Hepatocyte (in vitro differentiated cells): ENCODE measurements around the gene GKN2. TPM values are rescaled to one million over a fixed set of nuclear protein-coding genes. Genes with fewer than 3 reads are reported as not detected.

ENCODE experiments used
- DNase-seq: peaks from one replicate; pipeline ENCODE4 v3.0.0-alpha.2; 2016; ENCODE audit warnings: low spot score
- H2AFZ ChIP-seq: fragments of 200-600 bp; sonication (generic); 2 replicates; pipeline ENCODE4 v1.6.0; 2016; ENCODE audit warnings: antibody characterized with exemption, mild to moderate bottlenecking
- H3K27ac ChIP-seq: fragments of 200-600 bp; sonication (generic); 2 replicates; pipeline ENCODE4 v1.5.1; 2016; ENCODE audit warnings: mild to moderate bottlenecking
- H3K27me3 ChIP-seq: fragments of 200-600 bp; sonication (generic); 2 replicates; pipeline ENCODE4 v1.6.1; 2016
- H3K36me3 ChIP-seq: fragments of 200-600 bp; sonication (generic); replicated peaks from 2 replicates; pipeline ENCODE4 v1.5.1; 2016; ENCODE audit warnings: low read depth; ENCODE audit not compliant: insufficient read depth
- H3K4me1 ChIP-seq: fragments of 200-600 bp; sonication (generic); 2 replicates; pipeline ENCODE4 v1.5.1; 2016; ENCODE audit warnings: mild to moderate bottlenecking, moderate library complexity; ENCODE audit not compliant: insufficient read depth
- H3K4me2 ChIP-seq: fragments of 200-600 bp; sonication (generic); 2 replicates; pipeline ENCODE4 v1.6.0; 2016
- H3K4me3 ChIP-seq: fragments of 200-600 bp; sonication (generic); 2 replicates; pipeline ENCODE4 v1.5.1; 2016; ENCODE audit warnings: mild to moderate bottlenecking
- H3K79me2 ChIP-seq: fragments of 200-600 bp; sonication (generic); 2 replicates; pipeline ENCODE4 v1.6.0; 2017; ENCODE audit warnings: mild to moderate bottlenecking
- H3K9me2 ChIP-seq: fragments of 200-600 bp; sonication (generic); replicated peaks from 2 replicates; pipeline ENCODE4 v1.6.0; 2017; ENCODE audit warnings: mild to moderate bottlenecking; ENCODE audit not compliant: insufficient read depth
- H3K9me3 ChIP-seq: fragments of 200-600 bp; sonication (generic); 2 replicates; pipeline ENCODE4 v1.5.1; 2016; ENCODE audit warnings: low read depth, mild to moderate bottlenecking
- H4K20me1 ChIP-seq: fragments of 200-600 bp; sonication (generic); 2 replicates; pipeline ENCODE4 v1.6.0; 2016; ENCODE audit warnings: mild to moderate bottlenecking; ENCODE audit not compliant: insufficient read depth, poor library complexity, severe bottlenecking
- EZH2 ChIP-seq: fragments of 200-600 bp; sonication (generic); IDR thresholded peaks from 2 replicates; pipeline ENCODE4 v1.6.1; 2016; ENCODE audit warnings: antibody characterized with exemption, mild to moderate bottlenecking, borderline replicate concordance
- EZH2phosphoT487 ChIP-seq: fragments of 200-600 bp; sonication (generic); IDR thresholded peaks from one replicate; pipeline ENCODE4 v1.6.1; 2018; ENCODE audit warnings: antibody characterized with exemption, mild to moderate bottlenecking, low read depth, moderate library complexity; ENCODE audit not compliant: unreplicated experiment, severe bottlenecking
- WGBS: methylation state at CpG from one replicate; pipeline ENCODE4 v1.1.6; 2016; ENCODE audit warnings: low lambda C conversion rate; ENCODE audit errors: missing lambda C conversion rate; 5-methylcytosine and 5-hydroxymethylcytosine counted together
- polyA plus RNA-seq: library from polyadenylated mRNA; unstranded; fragments of >200 nt; fragmentation: Nextera tagmentation; extraction: Ambion mirVana; gene quantifications from 2 replicates; pipeline ENCODE4 v1.2.1, GENCODE V29; 2016
- total RNA-seq: library from RNA; depleted of rRNA; stranded (reverse); fragments of >200 nt; gene quantifications from 2 replicates; pipeline ENCODE4 v1.2.3, GENCODE V29; 2014
- TF ChIP-seq, protein P1 (sequence below): fragments of 200-600 bp; sonication (generic); IDR thresholded peaks from 2 replicates; pipeline ENCODE4 v1.5.1; 2016; ENCODE audit warnings: antibody characterized with exemption, mild to moderate bottlenecking; ENCODE audit not compliant: poor library complexity

Gene GKN2
- total and polyA plus RNA-seq, 2 experiments from 2014 or later: not detected

DNA sequence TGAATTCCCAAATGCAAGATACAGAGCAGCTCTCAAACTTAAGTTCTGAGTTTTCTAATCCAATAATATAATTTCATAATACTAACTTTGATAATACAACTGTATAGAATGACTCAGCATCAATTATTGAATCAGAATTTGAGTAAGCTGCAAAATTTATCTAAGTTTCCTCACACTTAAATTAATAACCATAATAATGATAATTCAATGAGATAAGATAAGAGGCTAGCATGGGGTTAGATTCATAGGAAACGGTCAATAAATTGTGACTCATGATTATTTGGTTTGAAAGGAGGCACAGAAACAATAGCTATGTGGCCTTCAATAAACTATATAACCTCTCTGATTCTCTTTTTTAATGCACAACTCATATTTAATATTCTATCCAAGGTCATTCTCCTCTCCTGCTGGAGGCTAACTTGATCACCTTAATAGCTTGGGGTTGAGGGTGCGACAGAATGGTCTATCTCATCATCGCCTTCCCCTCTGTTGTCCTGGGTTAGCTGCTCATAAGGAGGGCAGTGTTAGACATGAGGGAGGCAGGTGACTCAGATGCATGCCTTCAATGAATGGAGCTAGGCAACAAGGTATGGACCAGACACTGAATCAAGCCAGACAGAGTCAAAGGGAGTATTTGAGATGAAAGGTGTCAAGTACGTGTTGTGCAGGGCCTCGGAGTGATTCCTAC is 45.3 kb downstream of the GKN2 start:
- Histone ChIP-seq H3K27me3 (no peaks in the 10 kb centered on the region), H3K36me3 (no peaks in the 10 kb centered on the region), H4K20me1 (no peaks in the 10 kb centered on the region), H3K4me3 (no peak overlapping the region), H3K4me2 (no peak overlapping the region), H3K9me2 (no peaks in the 10 kb centered on the region), H3K4me1 (no peaks in the 10 kb centered on the region), H3K27ac (no peak overlapping the region), H3K9me3 (no peaks in the 10 kb centered on the region), H2AFZ (no peak overlapping the region), H3K79me2 (no peaks in the 10 kb centered on the region)
- TF ChIP-seq EZH2 (no peak), EZH2phosphoT487 (no peak)
- TF ChIP-seq, protein P1, sequence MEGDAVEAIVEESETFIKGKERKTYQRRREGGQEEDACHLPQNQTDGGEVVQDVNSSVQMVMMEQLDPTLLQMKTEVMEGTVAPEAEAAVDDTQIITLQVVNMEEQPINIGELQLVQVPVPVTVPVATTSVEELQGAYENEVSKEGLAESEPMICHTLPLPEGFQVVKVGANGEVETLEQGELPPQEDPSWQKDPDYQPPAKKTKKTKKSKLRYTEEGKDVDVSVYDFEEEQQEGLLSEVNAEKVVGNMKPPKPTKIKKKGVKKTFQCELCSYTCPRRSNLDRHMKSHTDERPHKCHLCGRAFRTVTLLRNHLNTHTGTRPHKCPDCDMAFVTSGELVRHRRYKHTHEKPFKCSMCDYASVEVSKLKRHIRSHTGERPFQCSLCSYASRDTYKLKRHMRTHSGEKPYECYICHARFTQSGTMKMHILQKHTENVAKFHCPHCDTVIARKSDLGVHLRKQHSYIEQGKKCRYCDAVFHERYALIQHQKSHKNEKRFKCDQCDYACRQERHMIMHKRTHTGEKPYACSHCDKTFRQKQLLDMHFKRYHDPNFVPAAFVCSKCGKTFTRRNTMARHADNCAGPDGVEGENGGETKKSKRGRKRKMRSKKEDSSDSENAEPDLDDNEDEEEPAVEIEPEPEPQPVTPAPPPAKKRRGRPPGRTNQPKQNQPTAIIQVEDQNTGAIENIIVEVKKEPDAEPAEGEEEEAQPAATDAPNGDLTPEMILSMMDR: no peak
- DNase-seq: no peak
- WGBS: 93% methylated on average over 5 of the region's 5 CpGs

DNA sequence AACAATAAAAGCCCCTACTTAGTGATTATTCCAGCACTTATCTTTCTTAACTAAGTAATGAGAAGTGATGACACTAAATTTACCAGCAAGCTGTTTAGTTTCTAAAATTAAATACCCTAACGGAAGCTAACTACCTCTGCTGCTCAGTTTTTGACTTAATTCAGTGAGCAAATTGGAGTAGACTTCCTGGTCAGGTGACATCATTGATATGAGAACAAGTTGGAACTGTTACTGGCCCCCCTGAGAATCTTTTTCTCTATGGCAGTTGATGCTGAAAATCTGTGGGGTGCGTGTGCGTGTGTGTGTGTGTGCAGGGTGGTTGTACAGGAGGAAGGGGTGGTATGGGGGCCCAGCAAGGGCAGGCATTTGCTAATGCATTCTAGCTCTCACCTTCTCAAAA is 46.0 kb downstream of the GKN2 start:
- Histone ChIP-seq H2AFZ (no peak overlapping the region), H3K4me1 (no peaks in the 10 kb centered on the region), H3K79me2 (no peaks in the 10 kb centered on the region), H3K27me3 (no peaks in the 10 kb centered on the region), H3K9me3 (no peaks in the 10 kb centered on the region), H3K9me2 (no peaks in the 10 kb centered on the region), H3K4me2 (no peak overlapping the region), H3K36me3 (no peaks in the 10 kb centered on the region), H3K27ac (no peak overlapping the region), H3K4me3 (no peak overlapping the region), H4K20me1 (no peaks in the 10 kb centered on the region)
- WGBS: 88% methylated on average over 3 of the region's 3 CpGs
- no peak for TF ChIP-seq EZH2
- TF ChIP-seq EZH2phosphoT487: no peak
- TF ChIP-seq, protein P1: no peak
- no peak for DNase-seq

DNA sequence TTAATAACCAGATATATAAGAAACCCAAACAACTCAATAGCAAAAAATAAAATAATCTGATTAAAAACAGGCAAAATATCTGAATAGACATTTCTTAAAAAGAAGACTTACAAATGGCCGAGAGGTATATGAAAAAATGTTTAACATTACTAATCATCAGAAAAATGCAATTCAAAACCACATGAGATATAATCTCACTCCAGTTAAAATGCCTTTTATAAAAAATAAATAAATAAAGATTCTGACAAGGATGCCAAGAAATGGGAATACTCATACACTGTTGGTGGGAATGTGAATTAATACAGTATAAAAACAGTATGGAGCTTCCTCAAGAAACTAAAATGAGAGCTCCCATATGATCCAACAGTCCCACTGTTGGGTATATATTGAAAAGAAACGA is 47.6 kb downstream of the GKN2 start:
- Histone ChIP-seq H3K4me3 (no peak overlapping the region), H3K9me3 (peaks cover 5% of the 10 kb centered on the region), H2AFZ (no peak overlapping the region), H3K4me1 (no peaks in the 10 kb centered on the region), H3K27me3 (no peaks in the 10 kb centered on the region), H3K36me3 (no peaks in the 10 kb centered on the region), H3K79me2 (no peaks in the 10 kb centered on the region), H3K9me2 (no peaks in the 10 kb centered on the region), H3K4me2 (no peak overlapping the region), H4K20me1 (no peaks in the 10 kb centered on the region), H3K27ac (no peak overlapping the region)
- no peak for DNase-seq
- TF ChIP-seq EZH2phosphoT487 (no peak), EZH2 (no peak)
- TF ChIP-seq, protein P1: no peak
- WGBS: 92% methylated on average over 2 of the region's 2 CpGs

DNA sequence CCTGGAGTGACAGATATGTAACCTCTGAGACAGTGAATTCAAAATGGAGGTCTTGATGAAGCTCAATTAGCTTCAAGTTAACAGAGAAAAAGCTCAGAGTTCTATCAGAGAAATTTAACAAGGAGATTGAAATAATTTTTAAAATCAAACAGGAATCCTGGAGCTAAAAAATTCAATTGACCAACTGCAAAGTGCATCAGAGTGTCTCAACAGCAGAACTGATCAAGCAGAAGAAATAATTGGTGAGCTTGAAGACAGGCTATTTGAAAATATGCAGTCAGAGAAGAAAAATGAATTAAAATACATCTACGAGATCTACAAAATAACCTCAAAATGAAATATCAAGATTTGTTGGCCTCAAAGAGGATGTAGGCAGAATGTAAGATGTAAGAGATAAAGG is 51.1 kb downstream of the GKN2 start:
- no peaks in the 10 kb centered on the region for H3K4me1 ChIP-seq
- no peaks in the 10 kb centered on the region for H3K27me3 ChIP-seq
- H3K4me2 ChIP-seq: no peak overlapping the region
- no peaks in the 10 kb centered on the region for H3K9me2 ChIP-seq
- H3K79me2 ChIP-seq: no peaks in the 10 kb centered on the region
- no peak overlapping the region for H3K27ac ChIP-seq
- no peaks in the 10 kb centered on the region for H3K36me3 ChIP-seq
- H3K4me3 ChIP-seq: no peak overlapping the region
- H2AFZ ChIP-seq: no peak overlapping the region
- peaks cover 5% of the 10 kb centered on the region for H3K9me3 ChIP-seq
- TF ChIP-seq, protein P1: no peak
- DNase-seq: no peak
- WGBS: 88% methylated on average over 1 of the region's 1 CpG
- no peaks in the 10 kb centered on the region for H4K20me1 ChIP-seq
